Neural progenitor cell (in vitro differentiated cells): ENCODE results near the gene C22orf23.
A peak's percentile ranks its signal among the peaks of the same experiment; 100 is the strongest.

Source experiments
- EZH2 ChIP-seq: fragments of 200-600 bp; sonication (generic); IDR thresholded peaks from 2 replicates; pipeline ENCODE4 v1.6.1; 2017; ENCODE audit warnings: antibody characterized with exemption, mild to moderate bottlenecking, moderate library complexity
- TF ChIP-seq, protein P1 (sequence below): fragments of 200-600 bp; sonication (generic); IDR thresholded peaks from 2 replicates; pipeline ENCODE4 v1.5.1; 2017; ENCODE audit warnings: antibody characterized with exemption, mild to moderate bottlenecking

DNA sequence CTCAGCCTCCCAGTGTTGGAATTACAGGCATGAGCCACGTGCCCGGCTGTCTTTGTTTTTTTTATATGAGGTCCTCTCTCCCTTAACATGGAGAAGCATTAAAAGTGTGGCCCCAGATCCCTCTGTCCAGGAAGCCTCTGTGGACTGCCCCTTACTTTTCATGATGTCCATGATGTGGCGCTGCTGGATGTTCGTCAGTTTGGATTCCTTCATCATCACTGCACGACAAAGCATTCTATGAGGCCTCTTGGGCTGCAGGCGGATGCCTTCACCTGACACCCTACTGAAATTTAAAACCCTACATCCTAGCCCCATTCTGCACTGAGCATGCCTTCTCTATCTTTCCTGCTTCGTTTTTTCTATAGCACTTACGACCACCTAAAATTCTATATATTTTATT lies 2.1 kb downstream of the C22orf23 start:
- TF ChIP-seq, protein P1, sequence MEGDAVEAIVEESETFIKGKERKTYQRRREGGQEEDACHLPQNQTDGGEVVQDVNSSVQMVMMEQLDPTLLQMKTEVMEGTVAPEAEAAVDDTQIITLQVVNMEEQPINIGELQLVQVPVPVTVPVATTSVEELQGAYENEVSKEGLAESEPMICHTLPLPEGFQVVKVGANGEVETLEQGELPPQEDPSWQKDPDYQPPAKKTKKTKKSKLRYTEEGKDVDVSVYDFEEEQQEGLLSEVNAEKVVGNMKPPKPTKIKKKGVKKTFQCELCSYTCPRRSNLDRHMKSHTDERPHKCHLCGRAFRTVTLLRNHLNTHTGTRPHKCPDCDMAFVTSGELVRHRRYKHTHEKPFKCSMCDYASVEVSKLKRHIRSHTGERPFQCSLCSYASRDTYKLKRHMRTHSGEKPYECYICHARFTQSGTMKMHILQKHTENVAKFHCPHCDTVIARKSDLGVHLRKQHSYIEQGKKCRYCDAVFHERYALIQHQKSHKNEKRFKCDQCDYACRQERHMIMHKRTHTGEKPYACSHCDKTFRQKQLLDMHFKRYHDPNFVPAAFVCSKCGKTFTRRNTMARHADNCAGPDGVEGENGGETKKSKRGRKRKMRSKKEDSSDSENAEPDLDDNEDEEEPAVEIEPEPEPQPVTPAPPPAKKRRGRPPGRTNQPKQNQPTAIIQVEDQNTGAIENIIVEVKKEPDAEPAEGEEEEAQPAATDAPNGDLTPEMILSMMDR, result peak; percentile 25
- TF ChIP-seq EZH2, result no peak
